NCI-H2107 (cell line): ENCODE results near the gene FBXO40.

Experiments used
- DNase-seq: peaks from one replicate; lab custom pipeline; 2025; lab: John Stamatoyannopoulos, UW

Gene FBXO40

GRCh38 chr3:121663171-121663847 is 70.1 kb downstream of the FBXO40 start:
- no peak for DNase-seq

- no peak for DNase-seq
Measured at GRCh38 chr3:121665488-121665887, 72.3 kb downstream of the FBXO40 start.

- no peak for DNase-seq
Measured at GRCh38 chr3:121667333-121667732, 74.2 kb downstream of the FBXO40 start.

GRCh38 chr3:121670676-121671075 is 77.5 kb downstream of the FBXO40 start:
- DNase-seq: no peak

DNA sequence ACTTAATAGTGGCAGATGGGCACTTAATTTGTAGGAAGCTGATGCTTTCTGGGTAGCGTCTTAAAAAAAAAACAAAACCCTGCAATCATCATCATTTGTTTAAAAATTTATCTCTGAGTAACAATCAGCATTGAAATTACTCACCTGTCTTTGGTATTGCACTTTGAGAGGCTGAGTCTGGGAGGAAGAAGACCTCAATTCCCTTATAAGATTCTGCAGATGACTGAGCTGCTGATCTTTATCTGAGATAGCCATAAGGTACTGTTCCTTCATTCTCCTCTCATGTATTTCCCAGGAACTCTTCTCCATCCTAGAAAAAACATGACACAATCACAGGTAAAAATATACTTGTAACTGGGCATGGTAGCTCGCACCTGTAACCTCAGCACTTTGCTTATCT is 84.0 kb downstream of the FBXO40 start:
- no peak for DNase-seq
